B cell (primary cell): Measurements from ENCODE around the gene ZFR.

Source experiments
- CTCF ChIP-seq: fragments of 200-600 bp; IDR thresholded peaks from one replicate; pipeline ENCODE4 v1.8.0; 2022; ENCODE audit warnings: antibody characterized with exemption, mild to moderate bottlenecking
- EZH2 ChIP-seq: IDR thresholded peaks from 2 replicates; pipeline ENCODE4 v1.6.1; 2012; ENCODE audit warnings: borderline replicate concordance, low read depth, mild to moderate bottlenecking, moderate library complexity, low read length; ENCODE audit not compliant: insufficient read depth, poor library complexity, severe bottlenecking

GRCh38 chr5:32309761-32310160 lies 134.8 kb downstream of the ZFR start:
- TF ChIP-seq CTCF (no peak), EZH2 (no peak)
